CD14-positive monocyte (primary cell): ENCODE results near the gene TXLNA. TPM values are rescaled to one million over a fixed set of nuclear protein-coding genes. Genes with fewer than 3 reads are reported as not detected.

Source experiments
- DNase-seq, 3 donors: peaks; one replicate each; pipeline ENCODE4 v3.0.0-alpha.2; 2011 to 2022
- H2AFZ ChIP-seq: 2 replicates; pipeline ENCODE4 v1.6.0; 2012; ENCODE audit warnings: mild to moderate bottlenecking, low read depth, low read length, inconsistent platforms; ENCODE audit not compliant: insufficient read depth, poor library complexity, severe bottlenecking
- H3K27ac ChIP-seq, 2 donors: 1 replicate in 1 of 2; 2 replicates in 1 of 2; pipeline ENCODE4 v1.5.1; 2012 to 2013; ENCODE audit warnings: low read length in 2 of 2, control low read depth in 1 of 2, inconsistent platforms in 1 of 2, low read depth in 1 of 2, mild to moderate bottlenecking in 1 of 2
- H3K27me3 ChIP-seq, 2 donors: one replicate each; pipeline versions ENCODE4 v1.6.0 to v1.6.1; 2011 to 2013; ENCODE audit warnings: low read length in 2 of 2; ENCODE audit not compliant: control insufficient read depth in 2 of 2, insufficient read depth in 2 of 2
- H3K36me3 ChIP-seq, 2 donors: replicated peaks in 1 of 2; 1 replicate in 1 of 2; 2 replicates in 1 of 2; pipeline versions ENCODE4 v1.5.1 to v1.6.1; 2012 to 2013; ENCODE audit warnings: low read length in 2 of 2, control low read depth in 1 of 2, inconsistent platforms in 1 of 2, mild to moderate bottlenecking in 1 of 2; ENCODE audit not compliant: insufficient read depth in 2 of 2, control insufficient read depth in 1 of 2
- H3K4me1 ChIP-seq, 2 donors: 1 replicate in 1 of 2; 2 replicates in 1 of 2; pipeline versions ENCODE4 v1.5.1 to v1.6.1; 2012 to 2013; ENCODE audit warnings: low read length in 2 of 2, control low read depth in 1 of 2, inconsistent platforms in 1 of 2, mild to moderate bottlenecking in 1 of 2, moderate library complexity in 1 of 2; ENCODE audit not compliant: insufficient read depth in 2 of 2, control insufficient read depth in 1 of 2
- H3K4me2 ChIP-seq: replicated peaks from 2 replicates; pipeline ENCODE3; 2012; ENCODE audit warnings: low read length, moderate library complexity, mild to moderate bottlenecking; ENCODE audit not compliant: poor library complexity, severe bottlenecking; ENCODE audit errors: extremely low read depth
- H3K4me3 ChIP-seq, 3 experiments: fragments of 200-600 bp in 1 of 3; sonication (generic) in 1 of 3; replicated peaks in 1 of 3; 1 replicate in 2 of 3; 2 replicates in 1 of 3; pipeline ENCODE4 v1.5.1; 2011 to 2013; ENCODE audit warnings: low read length in 3 of 3, mild to moderate bottlenecking in 3 of 3, control low read depth in 2 of 3, low read depth in 2 of 3, inconsistent platforms in 1 of 3, moderate library complexity in 1 of 3
- H3K79me2 ChIP-seq: 2 replicates; pipeline ENCODE4 v1.6.0; 2012; ENCODE audit warnings: mild to moderate bottlenecking, control low read depth, inconsistent platforms, low read length, moderate library complexity; ENCODE audit not compliant: insufficient read depth
- H3K9ac ChIP-seq: 2 replicates; pipeline ENCODE4 v1.6.0; 2017; ENCODE audit warnings: low read length, mild to moderate bottlenecking; ENCODE audit not compliant: insufficient read depth, poor library complexity, severe bottlenecking
- H3K9me3 ChIP-seq, 2 donors: replicated peaks in 1 of 2; 1 replicate in 1 of 2; 2 replicates in 1 of 2; pipeline versions ENCODE4 v1.5.1 to v1.6.1; 2012 to 2013; ENCODE audit warnings: low read length in 2 of 2, control low read depth in 1 of 2; ENCODE audit not compliant: control insufficient read depth in 1 of 2, insufficient read depth in 1 of 2
- H4K20me1 ChIP-seq: 2 replicates; pipeline ENCODE4 v1.6.0; 2012; ENCODE audit warnings: mild to moderate bottlenecking, low read length, control low read depth, moderate library complexity; ENCODE audit not compliant: insufficient read depth
- H3K27ac Mint-ChIP-seq, 7 donors: one replicate each; pipeline ENCODE4 v1.8.0; 2020; ENCODE audit warnings: mild to moderate bottlenecking in 7 of 7, mixed read lengths in 7 of 7, moderate library complexity in 6 of 7, inconsistent platforms in 2 of 7
- H3K27me3 Mint-ChIP-seq, 3 donors: one replicate each; pipeline ENCODE4 v1.8.0; 2021 to 2022; ENCODE audit warnings: low read depth in 3 of 3, mild to moderate bottlenecking in 3 of 3, mixed read lengths in 3 of 3, moderate library complexity in 3 of 3, inconsistent platforms in 1 of 3
- H3K36me3 Mint-ChIP-seq, 2 donors: one replicate each; pipeline ENCODE4 v1.8.0; 2020; ENCODE audit warnings: mixed read lengths in 2 of 2, inconsistent platforms in 1 of 2, mild to moderate bottlenecking in 1 of 2
- H3K4me1 Mint-ChIP-seq: one replicate; pipeline ENCODE4 v1.8.0; 2020; ENCODE audit warnings: mild to moderate bottlenecking, mixed read lengths
- H3K4me3 Mint-ChIP-seq, 2 donors: one replicate each; pipeline ENCODE4 v1.8.0; 2020; ENCODE audit warnings: mild to moderate bottlenecking in 2 of 2, mixed read lengths in 2 of 2, moderate library complexity in 1 of 2
- H3K9me3 Mint-ChIP-seq, 7 donors: one replicate each; pipeline ENCODE4 v1.8.0; 2020 to 2022; ENCODE audit warnings: mixed read lengths in 7 of 7, mild to moderate bottlenecking in 6 of 7, moderate library complexity in 6 of 7, inconsistent platforms in 2 of 7
- CTCF ChIP-seq: fragments of 200-600 bp; IDR thresholded peaks from one replicate; pipeline ENCODE4 v1.8.0; 2022; ENCODE audit warnings: antibody characterized with exemption, mild to moderate bottlenecking
- WGBS: methylation state at CpG from one replicate; pipeline ENCODE4 v1.1.5; 2013; ENCODE audit warnings: missing lambda C conversion rate; ENCODE audit not compliant: insufficient coverage; 5-methylcytosine and 5-hydroxymethylcytosine counted together
- intact Hi-C, 2 donors: fragments of 100-400 bp; cut with micrococcal nuclease; formaldehyde crosslinking; loops; one replicate each; pipeline versions ENCODE4 v1.15.0 to v1.15.1; 2023
- polyA plus RNA-seq, 3 donors: library from polyadenylated mRNA; depleted of rRNA in 1 of 3; unstranded in 2 of 3; stranded (reverse) in 1 of 3; fragments of 300-500 nt in 2 of 3; fragments of >200 nt in 1 of 3; fragmentation: Illumina TruSeq in 2 of 3; gene quantifications; 1 replicate in 2 of 3; 2 replicates in 1 of 3; pipeline ENCODE4 v1.2.3, GENCODE V29; 2012 to 2021

Gene TXLNA
- polyA plus RNA-seq, 3 donors = 12.3 to 15.3 (median 14.4) TPM

DNA sequence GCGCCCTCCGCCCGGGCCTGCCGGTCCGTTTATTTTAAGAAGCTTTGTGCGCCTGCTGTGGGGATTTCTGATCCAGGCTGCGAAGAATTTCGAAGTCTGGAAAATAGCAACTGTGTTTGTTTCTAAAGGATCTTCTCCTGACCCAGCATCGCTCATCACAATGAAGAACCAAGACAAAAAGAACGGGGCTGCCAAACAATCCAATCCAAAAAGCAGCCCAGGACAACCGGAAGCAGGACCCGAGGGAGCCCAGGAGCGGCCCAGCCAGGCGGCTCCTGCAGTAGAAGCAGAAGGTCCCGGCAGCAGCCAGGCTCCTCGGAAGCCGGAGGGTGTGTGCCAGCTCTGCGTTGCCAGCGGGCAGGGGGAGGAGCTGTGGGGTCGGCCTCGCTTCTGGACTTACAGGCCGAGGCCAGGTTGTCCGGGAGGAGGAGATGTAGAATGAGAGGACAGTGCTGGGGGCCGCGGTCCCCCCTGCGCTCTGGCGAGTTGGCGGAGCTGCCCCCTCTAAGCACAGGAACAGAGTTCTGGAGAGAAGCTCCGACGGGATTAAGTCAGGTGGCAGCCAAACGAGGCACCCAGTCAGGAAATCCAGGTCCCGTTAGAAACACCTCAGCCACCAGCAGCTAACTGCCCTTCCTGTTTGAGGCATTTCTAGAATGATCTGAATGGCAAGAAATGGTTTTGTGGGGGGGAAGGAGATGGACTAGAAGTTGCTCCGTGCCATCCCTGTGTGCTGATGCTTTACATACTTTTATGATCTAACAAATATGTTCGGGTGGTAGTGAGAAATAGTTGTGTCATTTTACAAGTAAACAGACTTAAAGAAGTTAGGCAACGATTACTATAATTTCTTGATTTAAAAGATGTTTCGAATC, 948 bp downstream of the TXLNA start:
- H3K79me2 ChIP-seq = peaks cover 45% of the 10 kb centered on the region
- peaks cover 27% of the 10 kb centered on the region for H4K20me1 ChIP-seq
- 2% methylated on average over 25 of the region's 36 CpGs for WGBS
- DNase-seq = peak; percentile 14 to 30 (median 19)
- H3K9me3 Mint-ChIP-seq = no peaks in the 10 kb centered on the region
- H3K4me1 Mint-ChIP-seq = peaks cover 50% of the 10 kb centered on the region
- no peaks in the 10 kb centered on the region for H3K27me3 ChIP-seq
- H3K9me3 ChIP-seq = no peaks in the 10 kb centered on the region
- H3K4me3 Mint-ChIP-seq = peak overlapping the region; percentile 90 to 95
- H3K4me2 ChIP-seq = peak overlapping the region; percentile 86
- peaks cover 35 to 41% of the 10 kb centered on the region in 2 donors for H3K4me1 ChIP-seq
- H3K36me3 ChIP-seq = peaks cover 28 to 35% of the 10 kb centered on the region in 2 donors
- H2AFZ ChIP-seq = peak overlapping the region; percentile 88
- H3K27ac ChIP-seq = peak overlapping the region; percentile 83 to 87
- H3K27ac Mint-ChIP-seq = peak overlapping the region; percentile 92 to 97 (median 95)
- H3K36me3 Mint-ChIP-seq = peaks cover 22 to 43% of the 10 kb centered on the region in 2 donors
- peak overlapping the region; percentile 75 for H3K9ac ChIP-seq
- H3K27me3 Mint-ChIP-seq = peaks cover 0 to 2% (median 0%) of the 10 kb centered on the region in 3 donors
- intact Hi-C loops = loop anchor here in 1 of 2 donors (10.0 kb wide), 1 partner anchor 114 kb away; the partner anchor contains the start of gene HDAC1
- TF ChIP-seq CTCF = no peak
- peak overlapping the region; percentile 57 to 83 (median 77) for H3K4me3 ChIP-seq

DNA sequence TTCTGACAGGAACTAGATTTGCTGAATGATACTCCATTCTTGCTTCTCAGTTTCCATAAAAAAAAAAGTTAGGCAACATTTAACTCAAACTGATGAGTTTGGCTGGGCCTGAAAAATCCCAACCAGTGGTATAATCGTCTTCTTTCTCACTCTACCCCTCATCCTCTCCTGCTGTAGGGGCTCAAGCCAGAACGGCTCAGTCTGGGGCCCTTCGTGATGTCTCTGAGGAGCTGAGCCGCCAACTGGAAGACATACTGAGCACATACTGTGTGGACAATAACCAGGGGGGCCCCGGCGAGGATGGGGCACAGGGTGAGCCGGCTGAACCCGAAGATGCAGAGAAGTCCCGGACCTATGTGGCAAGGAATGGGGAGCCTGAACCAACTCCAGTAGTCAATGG, 1.6 kb downstream of the TXLNA start:
- Histone ChIP-seq H3K9me3 (no peaks in the 10 kb centered on the region), H4K20me1 (peaks cover 33% of the 10 kb centered on the region), H3K27ac (peak overlapping the region in 1 of 2 donors; percentile 55), H3K4me1 (peaks cover 35 to 41% of the 10 kb centered on the region in 2 donors), H3K4me2 (peak overlapping the region; percentile 86), H3K27me3 (no peaks in the 10 kb centered on the region), H3K9ac (no peak overlapping the region), H3K4me3 (peak overlapping the region in 1 of 3 experiments; percentile 77), H2AFZ (no peak overlapping the region), H3K79me2 (peaks cover 51% of the 10 kb centered on the region), H3K36me3 (peaks cover 30 to 40% of the 10 kb centered on the region in 2 donors)
- no peaks in the 10 kb centered on the region for H3K9me3 Mint-ChIP-seq
- DNase-seq = no peak
- intact Hi-C loops = loop anchor here in 1 of 2 donors (10.0 kb wide), 1 partner anchor 114 kb away; the partner anchor contains the start of gene HDAC1
- H3K4me3 Mint-ChIP-seq = peak overlapping the region; percentile 90 to 95
- H3K4me1 Mint-ChIP-seq = peaks cover 51% of the 10 kb centered on the region
- TF ChIP-seq CTCF = no peak
- H3K27me3 Mint-ChIP-seq = peaks cover 0 to 2% (median 0%) of the 10 kb centered on the region in 3 donors
- 95% methylated on average over 9 of the region's 9 CpGs for WGBS
- peaks cover 23 to 50% of the 10 kb centered on the region in 2 donors for H3K36me3 Mint-ChIP-seq
- peak overlapping the region in 6 of 7 donors; percentile 46 to 97 (median 94) for H3K27ac Mint-ChIP-seq
